A673 (cell line): Measurements from ENCODE around the gene DTNA.

Experiments
- CTCF ChIP-seq: fragments of 300-800, 200-600 bp; sonication (generic); conservative IDR thresholded peaks from 2 replicates; pipeline ENCODE4 v1.5.1; 2017; ENCODE audit warnings: low read depth, mild to moderate bottlenecking, antibody characterized with exemption, low read length, moderate library complexity, mixed read lengths
- EZH2 ChIP-seq: fragments of 200-600 bp; sonication (generic); IDR thresholded peaks from 2 replicates; pipeline ENCODE4 v1.6.1; 2017; ENCODE audit warnings: borderline replicate concordance, low read depth, mild to moderate bottlenecking, mixed read lengths, antibody characterized with exemption, low read length; ENCODE audit not compliant: poor library complexity, severe bottlenecking

DNA sequence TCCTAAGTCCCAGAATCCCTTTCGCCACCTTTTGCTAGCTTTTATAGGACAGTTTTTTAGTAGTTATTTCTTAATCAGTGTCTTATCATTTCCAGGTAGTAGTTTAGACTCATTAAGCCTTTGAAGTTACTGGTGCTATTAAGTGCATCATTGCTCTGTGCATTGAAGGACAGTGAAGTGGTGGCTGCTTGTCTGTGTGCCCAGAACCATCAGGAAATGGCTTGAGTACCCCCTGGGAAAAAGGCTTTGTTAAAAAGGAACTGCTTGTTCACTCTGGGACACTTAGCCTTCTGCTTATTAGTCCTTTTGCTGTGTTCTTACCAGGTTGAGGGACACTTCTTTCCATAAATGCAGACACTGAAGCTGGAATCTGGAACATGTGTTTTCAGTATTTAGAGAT is 30.0 kb downstream of the DTNA start:
- TF ChIP-seq EZH2 (no peak), CTCF (no peak)
